ENCODE data around the gene FAM156B.
"Not testable (repeated sequence)": the region's sequence is repeated elsewhere in the genome, so short reads cannot be mapped to it uniquely, and the experiment has no call there.

DNA sequence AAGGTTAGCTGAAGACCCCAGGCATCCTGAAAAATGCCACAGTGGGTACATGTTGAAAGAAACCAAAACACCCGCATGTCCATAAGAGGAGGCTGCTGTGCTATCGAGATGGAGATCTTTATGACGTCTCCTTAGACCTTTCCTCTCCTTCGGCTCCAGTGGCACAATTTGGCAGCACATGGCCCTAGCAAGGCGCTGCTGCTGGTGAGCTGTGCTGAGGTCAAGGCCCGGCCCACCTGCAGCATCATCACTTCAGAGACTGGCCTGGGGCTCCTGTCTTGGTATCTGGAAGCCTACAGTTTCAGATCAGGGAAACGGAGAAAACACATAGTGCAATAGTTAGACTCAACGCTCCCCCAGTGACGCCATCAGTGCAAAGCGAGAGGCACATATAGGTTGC, 21.7 kb upstream of the FAM156B start:
- TF ChIP-seq, protein P1, sequence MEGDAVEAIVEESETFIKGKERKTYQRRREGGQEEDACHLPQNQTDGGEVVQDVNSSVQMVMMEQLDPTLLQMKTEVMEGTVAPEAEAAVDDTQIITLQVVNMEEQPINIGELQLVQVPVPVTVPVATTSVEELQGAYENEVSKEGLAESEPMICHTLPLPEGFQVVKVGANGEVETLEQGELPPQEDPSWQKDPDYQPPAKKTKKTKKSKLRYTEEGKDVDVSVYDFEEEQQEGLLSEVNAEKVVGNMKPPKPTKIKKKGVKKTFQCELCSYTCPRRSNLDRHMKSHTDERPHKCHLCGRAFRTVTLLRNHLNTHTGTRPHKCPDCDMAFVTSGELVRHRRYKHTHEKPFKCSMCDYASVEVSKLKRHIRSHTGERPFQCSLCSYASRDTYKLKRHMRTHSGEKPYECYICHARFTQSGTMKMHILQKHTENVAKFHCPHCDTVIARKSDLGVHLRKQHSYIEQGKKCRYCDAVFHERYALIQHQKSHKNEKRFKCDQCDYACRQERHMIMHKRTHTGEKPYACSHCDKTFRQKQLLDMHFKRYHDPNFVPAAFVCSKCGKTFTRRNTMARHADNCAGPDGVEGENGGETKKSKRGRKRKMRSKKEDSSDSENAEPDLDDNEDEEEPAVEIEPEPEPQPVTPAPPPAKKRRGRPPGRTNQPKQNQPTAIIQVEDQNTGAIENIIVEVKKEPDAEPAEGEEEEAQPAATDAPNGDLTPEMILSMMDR (IDR thresholded peaks at IDR 0.05 in 4 of 5, conservative IDR thresholded peaks at IDR 0.05 in 1 of 5): not testable (repeated sequence)
- TF ChIP-seq POLR2A (IDR thresholded peaks at IDR 0.05): not testable (repeated sequence)

All from gastrocnemius medialis (tissue), 4 donors.